ENCODE data around the gene OSGEP. TPM values are rescaled to one million over a fixed set of nuclear protein-coding genes. Genes with fewer than 3 reads are reported as not detected.
A peak's percentile ranks its signal among the peaks of the same experiment; 100 is the strongest.

OSGEP gene
- total RNA-seq (2014; rRNA removed; shearing (Covaris generic)) (85.2 and 86.6 TPM in 2 replicates), total RNA-seq (2022) (68.8 and 76.6 TPM in 2 replicates), Bru-seq, nascent RNA (percentile 89 among the genes with signal in this experiment), BruChase-seq, experiment 1, labeled RNA remaining after a 6-hour chase (percentile 85 among the genes with signal in this experiment), BruChase-seq, experiment 2, labeled RNA remaining after a 2-hour chase (percentile 86 among the genes with signal in this experiment)
- long read RNA-seq, transcript OSGEP-201 (11 exons, 2,002 nt): major isoform, 42 of 56 reads
- long read RNA-seq, partial matches to known transcripts: 0 of 56 reads
- long read RNA-seq, other reads (novel, unspliced or antisense): 14 of 56 reads

DNA sequence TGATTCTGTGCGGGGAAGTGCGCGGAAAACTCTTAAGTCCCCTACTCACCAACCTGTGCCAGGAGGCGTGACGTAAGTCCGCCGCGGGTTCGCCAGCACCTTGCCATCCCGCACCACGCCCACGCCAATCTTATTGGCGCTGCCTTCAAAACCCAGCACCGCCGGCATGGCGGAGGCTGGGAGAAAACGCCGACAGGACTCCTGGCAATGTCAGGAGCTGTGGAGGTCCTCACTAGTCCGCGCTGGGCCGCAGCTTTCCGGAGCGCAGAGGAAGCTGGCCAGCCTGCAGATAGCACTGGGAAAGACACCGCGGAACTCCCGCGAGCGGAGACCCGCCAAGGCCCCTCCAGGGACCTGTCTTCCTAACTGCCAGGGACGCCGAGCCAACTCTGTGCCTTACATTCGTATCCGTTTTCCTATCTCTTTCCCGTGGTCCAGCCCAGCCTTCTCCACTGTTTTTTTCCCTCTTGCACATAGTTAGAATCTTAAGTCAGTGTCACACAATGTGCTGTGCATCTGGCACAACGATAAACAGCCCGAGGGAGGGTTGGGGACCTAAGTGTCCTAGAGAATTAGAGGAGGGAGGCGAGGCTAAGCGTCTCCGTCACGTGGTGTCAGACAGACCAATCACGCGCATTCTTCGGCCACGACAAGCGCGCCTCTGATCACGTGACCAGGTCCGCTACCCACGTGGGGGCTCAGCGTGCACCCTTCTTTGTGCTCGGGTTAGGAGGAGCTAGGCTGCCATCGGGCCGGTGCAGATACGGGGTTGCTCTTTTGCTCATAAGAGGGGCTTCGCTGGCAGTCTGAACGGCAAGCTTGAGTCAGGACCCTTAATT lies at the start of gene OSGEP, which contains the start of gene APEX1:
Gene OSGEP, minus strand, starts transcription at position 297 of the 839 bp plus-strand sequence. Its CDS starts 129 bp downstream, at position 168.
Gene APEX1, plus strand, starts transcription at position 711 of the 839 bp plus-strand sequence. CDS start 420 bp downstream, outside the sequence.
- Histone ChIP-seq H3K79me2 (ENCODE audit: insufficient read depth, low read depth, low read length) (peaks cover 62% of the 10 kb centered on the region), H3K9me2 (ENCODE audit: insufficient read depth, low read length) (no peaks in the 10 kb centered on the region), H3K9me3 (ENCODE audit: low read length) (no peaks in the 10 kb centered on the region), H3K4me3 (ENCODE audit: low read depth, low read length, poor library complexity, severe bottlenecking) (peak within 1 kb of the TSS; percentile 99), H3K4me1 (ENCODE audit: insufficient read depth, low read length, poor library complexity, severe bottlenecking) (peaks cover 42% of the 10 kb centered on the region), H3K36me3 (ENCODE audit: insufficient read depth, low read length) (peaks cover 76% of the 10 kb centered on the region), H3K27ac (ENCODE audit: low read depth, low read length, poor library complexity, severe bottlenecking) (peak within 1 kb of the TSS; percentile 78), H4K20me1 (ENCODE audit: insufficient read depth, low read length) (peaks cover 2% of the 10 kb centered on the region; the same call in 1 of the 2 replicates), H3K4me2 (ENCODE audit: low read length) (peak within 1 kb of the TSS; percentile 90), H2AFZ (ENCODE audit: low read length) (peak within 1 kb of the TSS; percentile 74)
- intact Hi-C loops (cut with micrococcal nuclease; ENCODE audit: unreplicated experiment): loop anchor here (1.0 kb wide), 2 partner anchors 39 to 111 kb away; partner anchors contain the start of gene PARP2
- CTCF ChIA-PET (ENCODE audit: unreplicated experiment): interaction anchor here (0.7 to 1.7 kb wide), 3 partner anchors 25 to 39 kb away, joined by 3 to 7 read pairs (median 3); no protein-coding TSS in a partner anchor
- POLR2A ChIA-PET: interaction anchor here (0.6 to 4.4 kb wide), 17 partner anchors 9 to 159 kb away, joined by 3 to 27 read pairs (median 6); partner anchors contain the start of genes PARP2, PNP and TEP1
- peak; percentile 100 for DNase-seq (ENCODE audit: low spot score)
- BruUV-seq (replicated peaks): no TSS peak
- TF ChIP-seq EZH2phosphoT487 (IDR thresholded peaks at IDR 0.05; ENCODE audit: borderline replicate concordance, low read depth, low read length): no peak
- TF ChIP-seq, protein P1, sequence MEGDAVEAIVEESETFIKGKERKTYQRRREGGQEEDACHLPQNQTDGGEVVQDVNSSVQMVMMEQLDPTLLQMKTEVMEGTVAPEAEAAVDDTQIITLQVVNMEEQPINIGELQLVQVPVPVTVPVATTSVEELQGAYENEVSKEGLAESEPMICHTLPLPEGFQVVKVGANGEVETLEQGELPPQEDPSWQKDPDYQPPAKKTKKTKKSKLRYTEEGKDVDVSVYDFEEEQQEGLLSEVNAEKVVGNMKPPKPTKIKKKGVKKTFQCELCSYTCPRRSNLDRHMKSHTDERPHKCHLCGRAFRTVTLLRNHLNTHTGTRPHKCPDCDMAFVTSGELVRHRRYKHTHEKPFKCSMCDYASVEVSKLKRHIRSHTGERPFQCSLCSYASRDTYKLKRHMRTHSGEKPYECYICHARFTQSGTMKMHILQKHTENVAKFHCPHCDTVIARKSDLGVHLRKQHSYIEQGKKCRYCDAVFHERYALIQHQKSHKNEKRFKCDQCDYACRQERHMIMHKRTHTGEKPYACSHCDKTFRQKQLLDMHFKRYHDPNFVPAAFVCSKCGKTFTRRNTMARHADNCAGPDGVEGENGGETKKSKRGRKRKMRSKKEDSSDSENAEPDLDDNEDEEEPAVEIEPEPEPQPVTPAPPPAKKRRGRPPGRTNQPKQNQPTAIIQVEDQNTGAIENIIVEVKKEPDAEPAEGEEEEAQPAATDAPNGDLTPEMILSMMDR (conservative IDR thresholded peaks at IDR 0.05; ENCODE audit: low read length): no peak

DNA sequence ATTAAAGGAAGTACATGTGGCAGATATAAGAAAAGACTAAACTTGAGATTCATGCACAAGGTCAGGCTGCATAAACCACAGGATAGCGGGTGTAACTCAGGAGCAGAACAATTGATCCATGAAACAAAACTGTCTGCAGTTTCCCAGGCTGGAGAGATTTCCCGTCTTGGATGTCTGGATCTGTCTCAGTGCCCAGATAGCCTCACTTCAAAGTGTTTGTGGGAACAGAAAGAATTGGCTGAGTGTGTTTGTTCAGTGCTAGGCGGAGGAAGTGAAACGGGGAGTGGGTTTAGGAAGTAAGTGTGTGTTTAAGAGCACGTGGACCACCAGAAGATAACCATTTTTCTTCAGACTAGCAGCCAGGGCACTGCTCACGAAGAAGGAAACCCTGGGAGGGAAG lies 49.3 kb upstream of the OSGEP start:
- Histone ChIP-seq H2AFZ (ENCODE audit: low read length) (peak overlapping the region; percentile 48; the same call in 1 of the 2 replicates), H3K27ac (ENCODE audit: low read depth, low read length, poor library complexity, severe bottlenecking) (no peak overlapping the region), H4K20me1 (ENCODE audit: insufficient read depth, low read length) (no peaks in the 10 kb centered on the region), H3K4me1 (ENCODE audit: insufficient read depth, low read length, poor library complexity, severe bottlenecking) (no peaks in the 10 kb centered on the region), H3K79me2 (ENCODE audit: insufficient read depth, low read depth, low read length) (no peaks in the 10 kb centered on the region), H3K4me3 (ENCODE audit: low read depth, low read length, poor library complexity, severe bottlenecking) (no peak overlapping the region), H3K9me3 (ENCODE audit: low read length) (no peaks in the 10 kb centered on the region), H3K4me2 (ENCODE audit: low read length) (0 out of 2 replicates have a peak overlapping the region, but pooled peaks have one; percentile 11), H3K9me2 (ENCODE audit: insufficient read depth, low read length) (no peaks in the 10 kb centered on the region), H3K36me3 (ENCODE audit: insufficient read depth, low read length) (no peaks in the 10 kb centered on the region)
- no peak for DNase-seq (ENCODE audit: low spot score)
- POLR2A ChIA-PET: interaction anchor here (0.5 kb wide), 1 partner anchor 77 kb away, joined by 3 read pairs; no protein-coding TSS in a partner anchor
- no TSS peak for BruUV-seq (replicated peaks)
- no peak for TF ChIP-seq EZH2phosphoT487 (IDR thresholded peaks at IDR 0.05; ENCODE audit: borderline replicate concordance, low read depth, low read length)
- TF ChIP-seq, protein P1 (conservative IDR thresholded peaks at IDR 0.05; ENCODE audit: low read length): no peak
- intact Hi-C loops (cut with micrococcal nuclease; ENCODE audit: unreplicated experiment): no loop called here
- CTCF ChIA-PET (ENCODE audit: unreplicated experiment): no interaction called here
